ENCODE results near the gene POLR1E.

DNA sequence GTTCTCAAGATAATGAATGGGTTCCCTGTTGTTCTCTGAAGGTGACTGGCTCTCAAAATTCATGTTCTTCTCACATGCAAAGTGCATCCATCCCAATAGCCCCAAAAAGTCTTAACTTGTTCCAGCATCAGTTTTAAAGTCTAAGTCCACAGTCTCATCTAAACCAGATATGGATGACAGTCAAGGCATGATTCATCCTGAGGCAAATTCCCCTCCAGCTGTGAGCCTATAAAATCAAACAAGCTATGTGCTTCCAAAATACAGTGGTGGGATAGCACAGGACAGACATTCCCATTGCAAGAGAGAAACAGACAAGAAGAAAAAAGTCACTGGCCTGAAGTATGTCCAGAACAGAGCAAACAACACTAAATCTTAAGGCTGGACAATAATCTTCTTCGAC lies 65.0 kb downstream of the POLR1E start:
- TF ChIP-seq, protein P1, sequence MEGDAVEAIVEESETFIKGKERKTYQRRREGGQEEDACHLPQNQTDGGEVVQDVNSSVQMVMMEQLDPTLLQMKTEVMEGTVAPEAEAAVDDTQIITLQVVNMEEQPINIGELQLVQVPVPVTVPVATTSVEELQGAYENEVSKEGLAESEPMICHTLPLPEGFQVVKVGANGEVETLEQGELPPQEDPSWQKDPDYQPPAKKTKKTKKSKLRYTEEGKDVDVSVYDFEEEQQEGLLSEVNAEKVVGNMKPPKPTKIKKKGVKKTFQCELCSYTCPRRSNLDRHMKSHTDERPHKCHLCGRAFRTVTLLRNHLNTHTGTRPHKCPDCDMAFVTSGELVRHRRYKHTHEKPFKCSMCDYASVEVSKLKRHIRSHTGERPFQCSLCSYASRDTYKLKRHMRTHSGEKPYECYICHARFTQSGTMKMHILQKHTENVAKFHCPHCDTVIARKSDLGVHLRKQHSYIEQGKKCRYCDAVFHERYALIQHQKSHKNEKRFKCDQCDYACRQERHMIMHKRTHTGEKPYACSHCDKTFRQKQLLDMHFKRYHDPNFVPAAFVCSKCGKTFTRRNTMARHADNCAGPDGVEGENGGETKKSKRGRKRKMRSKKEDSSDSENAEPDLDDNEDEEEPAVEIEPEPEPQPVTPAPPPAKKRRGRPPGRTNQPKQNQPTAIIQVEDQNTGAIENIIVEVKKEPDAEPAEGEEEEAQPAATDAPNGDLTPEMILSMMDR (IDR thresholded peaks at IDR 0.05): no peak
- no peak for TF ChIP-seq POLR2AphosphoS5 (IDR thresholded peaks at IDR 0.05)
- TF ChIP-seq EP300 (IDR thresholded peaks at IDR 0.05): no peak
- TF ChIP-seq POLR2A (IDR thresholded peaks at IDR 0.05): no peak

Measured in stomach (tissue), 4 donors.